ENCODE results near the gene WHRN. TPM values are rescaled to one million over a fixed set of nuclear protein-coding genes. Genes with fewer than 3 reads are reported as not detected.
A peak's percentile ranks its signal among the peaks of the same experiment; 100 is the strongest.

WHRN gene
- total RNA-seq, 1 donor from 2014 or later: 3.1 TPM

- H3K27me3 ChIP-seq: no peaks in the 10 kb centered on the region
- H3K36me3 ChIP-seq: no peaks in the 10 kb centered on the region
- no peak for ATAC-seq
- no peak overlapping the region for H3K27ac ChIP-seq
- no peak for TF ChIP-seq CTCF (IDR thresholded peaks at IDR 0.05)
- no peak for DNase-seq
- intact Hi-C loops (cut with DNase I): no loop called here
- H3K4me3 ChIP-seq: no peak overlapping the region
- no peaks in the 10 kb centered on the region for H3K9me3 ChIP-seq
- no peaks in the 10 kb centered on the region for H3K4me1 ChIP-seq
Observed at GRCh38 chr9:114437401-114437893, 67.8 kb downstream of the WHRN start.

GRCh38 chr9:114434878-114435311, 70.4 kb downstream of the WHRN start:
- H3K27me3 ChIP-seq: no peaks in the 10 kb centered on the region
- intact Hi-C loops (cut with DNase I): no loop called here
- peak; percentile 43 for ATAC-seq

GRCh38 chr9:114433720-114434255, 71.5 kb downstream of the WHRN start:
- intact Hi-C loops (cut with DNase I): no loop called here
- no peak for DNase-seq
- no peaks in the 10 kb centered on the region for H3K4me1 ChIP-seq
- ATAC-seq: no peak
- no peaks in the 10 kb centered on the region for H3K9me3 ChIP-seq
- H3K27ac ChIP-seq: no peak overlapping the region
- no peaks in the 10 kb centered on the region for H3K27me3 ChIP-seq
- no peaks in the 10 kb centered on the region for H3K36me3 ChIP-seq
- no peak for TF ChIP-seq CTCF (IDR thresholded peaks at IDR 0.05)
- no peak overlapping the region for H3K4me3 ChIP-seq

More at GRCh38 chr9:114434878-114435311, 70.4 kb downstream of the WHRN start:
- no peaks in the 10 kb centered on the region for H3K4me1 ChIP-seq
- H3K9me3 ChIP-seq: no peaks in the 10 kb centered on the region
- no peaks in the 10 kb centered on the region for H3K36me3 ChIP-seq
- no peak for DNase-seq
- TF ChIP-seq CTCF (IDR thresholded peaks at IDR 0.05): peak; percentile 26
- no peak overlapping the region for H3K4me3 ChIP-seq
- no peak overlapping the region for H3K27ac ChIP-seq

- Histone ChIP-seq H3K4me1 (no peaks in the 10 kb centered on the region), H3K36me3 (no peaks in the 10 kb centered on the region), H3K27me3 (no peaks in the 10 kb centered on the region), H3K4me3 (no peak overlapping the region), H3K9me3 (no peaks in the 10 kb centered on the region), H3K27ac (no peak overlapping the region)
- DNase-seq: peak; percentile 37
- no peak for TF ChIP-seq CTCF (IDR thresholded peaks at IDR 0.05)
- intact Hi-C loops (cut with DNase I): no loop called here
- no peak for ATAC-seq
Observed at GRCh38 chr9:114433086-114433485, 72.2 kb downstream of the WHRN start.

- no peaks in the 10 kb centered on the region for H3K4me1 ChIP-seq
- no peak overlapping the region for H3K27ac ChIP-seq
- ATAC-seq: no peak
- H3K4me3 ChIP-seq: no peak overlapping the region
- intact Hi-C loops (cut with DNase I): no loop called here
- no peak for TF ChIP-seq CTCF (IDR thresholded peaks at IDR 0.05)
- H3K36me3 ChIP-seq: no peaks in the 10 kb centered on the region
- no peaks in the 10 kb centered on the region for H3K9me3 ChIP-seq
- DNase-seq: no peak
- no peaks in the 10 kb centered on the region for H3K27me3 ChIP-seq
Observed at GRCh38 chr9:114432323-114433067, 72.8 kb downstream of the WHRN start.
